OCI-LY7 (cell line): ENCODE measurements around the gene RBM4. TPM values are rescaled to one million over a fixed set of nuclear protein-coding genes. Genes with fewer than 3 reads are reported as not detected.

Experiments used
- BruUV-seq: library from RNA; stranded (reverse); fragments of 400-500 nt; replicated peaks from 2 replicates; lab custom pipeline; 2021; lab: Mats Ljungman, UMichigan
- CTCF ChIA-PET: fragments of 300-600 bp; sonication (Branson Sonifier 250); formaldehyde crosslinking; loops from one replicate; lab custom pipeline; 2022; ENCODE audit warnings: antibody characterized with exemption; ENCODE audit not compliant: unreplicated experiment; lab: Charles Lee
- POLR2A ChIA-PET: fragments of 300-600 bp; sonication (Branson Sonifier 250); formaldehyde crosslinking; loops from one replicate; lab custom pipeline; 2022; ENCODE audit warnings: antibody characterized with exemption; lab: Charles Lee
- DNase-seq: peaks from one replicate; pipeline ENCODE4 v3.0.0-alpha.2; 2015; ENCODE audit warnings: low spot score
- H2AFZ ChIP-seq: fragments of 200-600 bp; sonication (generic), shearing (Covaris generic); 2 replicates; pipeline ENCODE4 v1.6.1; 2014; ENCODE audit warnings: mild to moderate bottlenecking, antibody characterized with exemption, low read length, moderate library complexity
- H3K27ac ChIP-seq: fragments of 200-600 bp; sonication (generic); 2 replicates; pipeline ENCODE4 v1.5.1; 2014; ENCODE audit warnings: mixed run types, low read depth, mild to moderate bottlenecking, moderate library complexity, low read length, inconsistent platforms; ENCODE audit not compliant: poor library complexity, severe bottlenecking
- H3K36me3 ChIP-seq: fragments of 200-600 bp; sonication (generic); 2 replicates; pipeline ENCODE4 v1.6.1; 2014; ENCODE audit warnings: mild to moderate bottlenecking, antibody characterized with exemption, low read length, moderate library complexity, mixed read lengths; ENCODE audit not compliant: insufficient read depth
- H3K4me1 ChIP-seq: fragments of 200-600 bp; sonication (generic); 2 replicates; pipeline ENCODE4 v1.5.1; 2014; ENCODE audit warnings: mild to moderate bottlenecking, low read length; ENCODE audit not compliant: insufficient read depth, poor library complexity, severe bottlenecking
- H3K4me2 ChIP-seq: fragments of 200-600 bp; sonication (generic); 2 replicates; pipeline ENCODE4 v1.6.1; 2014; ENCODE audit warnings: mild to moderate bottlenecking, low read length
- H3K4me3 ChIP-seq: fragments of 200-600 bp; sonication (generic); 2 replicates; pipeline ENCODE4 v1.5.1; 2014; ENCODE audit warnings: mild to moderate bottlenecking, low read depth, low read length; ENCODE audit not compliant: poor library complexity, severe bottlenecking
- H3K79me2 ChIP-seq: fragments of 200-600 bp; sonication (generic); 2 replicates; pipeline ENCODE4 v1.6.1; 2016; ENCODE audit warnings: low read depth, mild to moderate bottlenecking, low read length, moderate library complexity, mixed read lengths; ENCODE audit not compliant: insufficient read depth
- H3K9me2 ChIP-seq: fragments of 200-600 bp; sonication (generic); 2 replicates; pipeline ENCODE4 v1.6.1; 2016; ENCODE audit warnings: mild to moderate bottlenecking, low read length, mixed read lengths; ENCODE audit not compliant: insufficient read depth
- H3K9me3 ChIP-seq: fragments of 200-600 bp; sonication (generic); 2 replicates; pipeline ENCODE4 v1.6.1; 2014; ENCODE audit warnings: mild to moderate bottlenecking, mixed run types, low read length, mixed read lengths
- H4K20me1 ChIP-seq: fragments of 200-600 bp; sonication (generic); 2 replicates; pipeline ENCODE4 v1.6.1; 2014; ENCODE audit warnings: mild to moderate bottlenecking, antibody characterized with exemption, low read length, moderate library complexity, mixed read lengths; ENCODE audit not compliant: insufficient read depth
- CTCF ChIP-seq: fragments of 200-600 bp; sonication (generic); conservative IDR thresholded peaks from 2 replicates; pipeline ENCODE4 v1.5.1; 2014; ENCODE audit warnings: mild to moderate bottlenecking, antibody characterized with exemption, low read length, moderate library complexity, mixed read lengths
- EZH2phosphoT487 ChIP-seq: fragments of 200-600 bp; sonication (generic); IDR thresholded peaks from 2 replicates; pipeline ENCODE4 v1.6.1; 2018; ENCODE audit warnings: low read depth, borderline replicate concordance, mild to moderate bottlenecking, mixed run types, antibody characterized with exemption, low read length, moderate library complexity, mixed read lengths
- intact Hi-C: fragments of 100-400 bp; cut with micrococcal nuclease; formaldehyde crosslinking; loops from one replicate; pipeline ENCODE4 v1.10.0; 2022; ENCODE audit not compliant: unreplicated experiment
- total RNA-seq, 2 experiments: library from RNA; depleted of rRNA in 1 of 2; stranded (reverse); fragments of >200 nt in 1 of 2; shearing (Covaris generic) in 1 of 2; gene quantifications; 2 replicates each; pipeline ENCODE4 v1.2.3, GENCODE V29; 2014 to 2022

RBM4 gene
- total RNA-seq, 2 experiments from 2014 or later = 66.0 to 139 TPM

GRCh38 chr11:66651016-66651415 is 12.5 kb downstream of the RBM4 start:
- no TSS peak for BruUV-seq
- ChIA-PET CTCF (no interaction called here), POLR2A (interaction anchor here (0.5 kb wide), 1 partner anchor 521 kb away, joined by 3 read pairs; no protein-coding TSS in a partner anchor)
- Histone ChIP-seq H3K9me2 (no peaks in the 10 kb centered on the region), H2AFZ (no peak overlapping the region), H3K36me3 (peaks cover 96% of the 10 kb centered on the region), H3K79me2 (peaks cover 65% of the 10 kb centered on the region), H4K20me1 (0 out of 2 replicates have a peak, but pooled peaks cover 3% of the 10 kb centered on the region), H3K27ac (no peak overlapping the region), H3K4me3 (no peak overlapping the region), H3K4me2 (no peak overlapping the region), H3K9me3 (no peaks in the 10 kb centered on the region), H3K4me1 (no peaks in the 10 kb centered on the region)
- intact Hi-C loops = no loop called here
- no peak for DNase-seq
- TF ChIP-seq CTCF (no peak), EZH2phosphoT487 (no peak)

- DNase-seq = no peak
- Histone ChIP-seq H3K4me1 (no peaks in the 10 kb centered on the region), H3K79me2 (peaks cover 60% of the 10 kb centered on the region), H3K4me3 (no peak overlapping the region), H4K20me1 (no peaks in the 10 kb centered on the region), H3K36me3 (peaks cover 95% of the 10 kb centered on the region), H3K9me3 (no peaks in the 10 kb centered on the region), H3K4me2 (no peak overlapping the region), H3K27ac (no peak overlapping the region), H2AFZ (no peak overlapping the region), H3K9me2 (no peaks in the 10 kb centered on the region)
- BruUV-seq = TSS peak; percentile 24
- POLR2A ChIA-PET = no interaction called here
- intact Hi-C loops = no loop called here
- CTCF ChIA-PET = interaction anchor here (0.6 kb wide), 1 partner anchor 514 kb away, joined by 4 read pairs; no protein-coding TSS in a partner anchor
- TF ChIP-seq EZH2phosphoT487 (no peak), CTCF (no peak)
Observed at GRCh38 chr11:66652651-66653050, 14.1 kb downstream of the RBM4 start.

GRCh38 chr11:66653123-66653522 is 14.6 kb downstream of the RBM4 start:
- Histone ChIP-seq H3K4me3 (no peak overlapping the region), H3K4me1 (peaks cover under 1% of the 10 kb centered on the region), H3K79me2 (peaks cover 55% of the 10 kb centered on the region), H3K9me2 (no peaks in the 10 kb centered on the region), H3K9me3 (no peaks in the 10 kb centered on the region), H3K36me3 (peaks cover 94% of the 10 kb centered on the region), H3K27ac (no peak overlapping the region), H3K4me2 (no peak overlapping the region), H4K20me1 (no peaks in the 10 kb centered on the region), H2AFZ (no peak overlapping the region)
- BruUV-seq = no TSS peak
- intact Hi-C loops = no loop called here
- ChIA-PET CTCF (interaction anchor here (0.6 kb wide), 1 partner anchor 514 kb away, joined by 4 read pairs; no protein-coding TSS in a partner anchor), POLR2A (interaction anchor here (1.2 kb wide), 1 partner anchor 11 kb away, joined by 3 read pairs; no protein-coding TSS in a partner anchor)
- TF ChIP-seq EZH2phosphoT487 (no peak), CTCF (no peak)
- DNase-seq = no peak
